CD1c-positive myeloid dendritic cell (primary cell): Measurements from ENCODE around the gene SPDEF.

ENCODE experiments used
- DNase-seq: peaks from one replicate; pipeline ENCODE4 v3.0.0-alpha.2; 2016; ENCODE audit errors: extremely low spot score

SPDEF gene

GRCh38 chr6:34583861-34584604 lies 27.9 kb upstream of the SPDEF start:
- no peak for DNase-seq

DNA sequence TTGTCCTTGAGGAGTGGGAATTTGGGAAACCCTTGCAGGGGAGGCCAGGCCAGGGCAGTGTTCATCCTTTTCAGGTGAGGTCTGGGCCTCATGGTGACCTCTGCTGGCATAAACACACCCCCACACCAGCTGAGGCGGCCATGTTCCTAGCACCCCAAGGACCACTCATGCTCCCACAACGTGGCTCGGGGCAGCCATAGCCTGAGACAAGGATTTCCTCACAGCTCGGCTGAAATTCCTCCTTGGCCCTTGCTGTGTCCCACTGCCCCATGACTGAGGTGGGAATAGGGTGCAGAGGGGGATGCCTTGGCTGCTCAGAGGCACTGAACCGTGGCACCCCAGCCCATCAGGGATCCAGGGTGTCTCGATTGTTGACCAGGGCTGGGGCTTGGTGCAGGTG lies 27.3 kb upstream of the SPDEF start:
- DNase-seq = no peak

- DNase-seq = no peak
Measured at GRCh38 chr6:34581561-34581920, 25.4 kb upstream of the SPDEF start.

GRCh38 chr6:34580707-34581560 lies 24.8 kb upstream of the SPDEF start:
- DNase-seq = no peak

DNA sequence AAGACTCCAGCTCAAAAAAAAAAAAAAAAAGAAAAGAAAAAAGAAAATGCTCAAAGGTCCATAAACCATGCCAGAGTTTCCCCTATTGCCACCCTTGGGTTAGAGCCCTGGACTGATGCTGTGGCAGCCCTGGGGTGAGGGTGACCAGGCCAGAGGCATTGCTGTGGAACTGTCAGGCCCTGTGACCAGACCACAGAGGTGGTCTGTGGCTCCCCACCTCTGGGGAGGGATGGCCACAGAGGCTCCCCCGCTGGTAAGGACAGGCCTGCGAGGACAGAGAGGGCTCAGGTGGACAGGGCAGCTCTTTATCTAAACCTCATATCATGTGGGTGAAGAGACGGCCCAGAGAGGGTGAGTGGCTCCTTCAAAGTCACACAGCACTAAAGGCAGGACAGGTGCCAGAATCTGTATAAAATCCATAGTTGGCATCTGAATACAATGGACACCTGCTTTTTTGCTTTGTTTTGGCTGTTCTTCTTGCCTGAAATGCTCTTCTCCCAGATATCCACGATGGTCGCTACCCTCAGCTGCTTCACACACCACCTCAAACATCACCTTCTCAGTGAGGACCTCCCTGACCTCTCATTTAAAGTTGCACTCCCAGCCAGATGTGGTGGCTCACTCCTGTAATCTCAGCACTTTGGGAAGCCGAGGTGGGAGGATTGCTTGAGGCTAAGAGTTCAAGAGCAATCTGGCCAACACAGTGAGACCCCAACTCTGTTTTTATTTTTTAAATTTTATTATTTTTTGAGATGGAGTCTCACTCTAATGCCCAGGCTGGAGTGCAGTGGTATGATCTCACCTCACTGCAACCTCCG lies 22.5 kb upstream of the SPDEF start:
- no peak for DNase-seq

DNA sequence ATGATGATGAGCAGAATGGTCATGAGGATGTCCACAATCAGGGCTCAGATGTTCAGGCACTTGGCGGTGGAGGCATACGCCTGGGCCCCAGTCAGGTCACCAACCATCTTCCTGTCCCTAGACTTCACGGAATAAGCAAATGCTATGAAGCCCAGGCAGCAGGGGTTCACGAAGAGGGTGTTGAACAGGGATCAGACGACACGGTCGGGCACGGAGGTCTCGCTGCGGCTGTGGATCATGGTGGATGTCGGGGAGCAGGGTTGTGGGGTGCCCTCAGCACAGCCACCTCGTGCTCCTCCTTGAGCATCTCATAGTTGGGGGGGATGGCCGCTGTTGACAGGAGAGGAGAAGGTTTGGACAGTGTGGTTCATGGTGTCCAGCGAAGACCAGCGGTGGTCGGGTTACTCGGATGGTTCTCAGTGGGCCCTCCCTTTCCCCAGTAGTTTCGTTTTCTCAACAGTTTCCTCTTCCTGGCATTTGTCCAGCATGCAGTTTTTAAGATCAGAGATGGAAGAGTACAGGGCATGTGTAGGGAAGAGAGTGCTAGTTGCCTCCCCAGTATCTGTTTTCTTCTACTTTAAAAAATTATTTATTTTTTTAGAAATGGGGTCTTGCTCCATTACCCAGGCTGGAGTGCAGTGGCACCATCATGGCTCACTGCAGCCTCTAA lies 20.3 kb upstream of the SPDEF start:
- DNase-seq = no peak

GRCh38 chr6:34575326-34575725 lies 19.2 kb upstream of the SPDEF start:
- DNase-seq = no peak

- DNase-seq = no peak
Measured at GRCh38 chr6:34574647-34575293, 18.6 kb upstream of the SPDEF start.

GRCh38 chr6:34573567-34574183 lies 17.5 kb upstream of the SPDEF start:
- no peak for DNase-seq

DNA sequence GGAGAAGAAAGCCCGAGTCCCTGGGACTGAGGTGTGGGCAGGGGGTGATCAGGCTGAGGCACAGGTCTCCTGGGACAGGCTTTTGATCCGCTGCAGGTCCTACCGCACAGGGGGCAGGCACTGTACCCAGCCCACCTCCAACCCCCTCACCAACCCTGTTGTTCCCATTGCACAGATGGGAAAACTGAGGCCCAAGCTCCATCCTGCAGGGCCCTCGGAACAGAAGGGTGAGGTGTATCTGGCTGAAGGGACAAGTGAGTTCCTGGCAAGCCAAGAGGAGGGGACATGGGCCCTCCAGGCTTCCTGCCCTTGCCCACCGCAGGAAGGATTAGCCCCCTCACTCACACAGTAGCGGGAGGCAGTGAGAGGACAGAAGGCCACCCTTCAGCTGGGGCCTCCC lies 16.5 kb upstream of the SPDEF start:
- no peak for DNase-seq

DNA sequence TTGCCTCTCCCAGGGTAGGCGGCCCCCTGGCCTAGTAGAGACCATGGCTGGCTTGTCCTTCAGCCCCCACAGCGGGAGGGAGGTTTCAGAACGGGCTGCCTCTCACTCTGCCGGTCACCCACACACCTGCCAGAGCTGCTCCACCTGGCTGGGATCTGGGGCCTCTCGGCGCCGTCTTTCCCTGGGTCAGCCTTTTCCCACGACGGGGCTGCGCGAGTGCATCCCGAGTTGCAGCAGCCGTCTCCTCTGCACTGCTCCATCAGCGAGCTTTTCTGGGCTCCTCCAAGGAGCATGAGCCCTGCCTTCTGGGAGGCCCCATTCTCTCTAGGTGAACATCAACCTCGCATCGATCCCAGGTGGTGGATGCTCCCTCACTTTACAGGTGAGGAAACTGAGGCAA lies 15.9 kb upstream of the SPDEF start:
- DNase-seq = no peak

DNA sequence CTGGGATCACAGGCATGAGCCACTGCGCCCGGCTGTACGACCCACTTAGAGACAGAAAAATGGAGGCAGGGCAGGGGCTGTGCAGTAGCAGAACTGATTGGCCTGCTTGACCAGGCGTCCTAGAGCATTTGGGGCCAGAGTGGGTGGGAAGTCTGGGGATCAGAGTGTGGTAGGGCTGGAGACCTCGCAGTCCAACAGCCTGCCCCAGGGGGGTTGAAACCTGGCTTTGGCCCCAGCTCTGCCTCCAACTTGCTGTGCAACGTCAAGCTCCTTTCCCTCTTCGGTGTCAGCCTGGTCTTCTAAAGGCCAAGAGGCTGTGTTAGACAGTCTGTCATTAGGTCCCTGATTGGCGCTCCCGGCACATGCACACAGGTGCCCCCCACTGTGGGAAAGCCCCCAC lies 15.3 kb upstream of the SPDEF start:
- DNase-seq = no peak

DNA sequence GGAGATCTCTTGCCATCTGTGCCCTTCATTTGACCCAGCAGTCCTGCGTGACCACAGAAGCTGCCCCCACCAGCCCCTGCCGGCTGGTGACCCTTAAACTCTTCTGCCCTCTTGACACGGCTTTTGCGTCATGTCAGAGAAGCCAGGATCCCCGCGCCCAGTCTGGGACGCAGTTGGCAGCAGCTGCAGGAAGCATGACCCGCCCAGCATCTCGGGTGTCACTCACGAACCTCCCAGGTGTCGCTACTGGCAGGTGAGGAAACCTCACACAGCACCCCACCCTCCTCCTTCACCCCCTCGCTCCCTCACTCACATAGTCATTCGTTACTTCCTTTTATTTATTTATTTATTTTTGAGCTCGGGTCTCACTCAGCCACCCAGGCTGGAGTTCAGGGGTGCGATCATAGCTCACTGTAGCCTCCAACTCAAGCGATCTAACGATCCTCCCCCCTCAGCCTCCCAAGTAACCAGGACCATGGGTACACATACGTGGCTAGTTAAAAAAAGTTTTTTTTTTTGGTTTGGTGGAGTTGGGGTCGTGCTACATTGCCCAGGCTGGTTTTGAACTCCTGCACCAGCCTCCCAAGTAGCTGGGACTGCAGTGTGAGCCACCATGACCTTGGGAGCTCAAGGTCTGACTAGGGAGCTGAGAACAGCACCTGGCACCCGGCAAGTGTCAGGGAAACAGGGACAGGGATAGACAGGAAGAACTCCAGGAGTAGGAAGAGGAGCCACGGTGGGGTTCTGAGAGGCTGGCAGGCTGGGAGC lies 14.1 kb upstream of the SPDEF start:
- DNase-seq = no peak

DNA sequence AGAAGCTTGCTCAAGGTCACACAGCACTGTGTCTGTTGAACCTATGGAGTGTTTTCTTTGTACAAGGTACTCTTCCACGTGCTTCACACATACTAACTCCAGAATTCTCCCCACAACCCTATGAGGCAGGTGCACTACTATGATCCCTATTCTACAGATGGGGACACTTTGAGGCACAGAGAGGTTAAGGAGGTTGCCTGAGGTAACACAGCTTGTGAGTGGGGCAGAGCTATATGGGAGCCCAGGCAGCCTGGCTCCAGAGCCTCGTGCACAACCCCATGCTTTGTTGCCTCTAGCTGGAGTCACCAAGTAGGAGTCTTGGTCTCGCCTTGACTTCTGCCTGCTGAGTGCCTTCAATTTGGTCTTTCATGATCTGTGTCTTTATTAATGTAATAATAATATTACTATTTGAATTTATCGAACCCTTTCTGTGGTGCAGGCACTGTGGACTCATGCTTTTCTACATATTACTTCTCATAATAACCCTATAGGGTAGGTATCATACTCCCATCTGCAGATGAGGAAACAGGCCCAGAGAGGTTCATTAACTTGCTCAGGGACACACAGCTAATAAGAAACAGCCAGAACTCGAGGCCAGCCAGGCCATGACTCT lies 13.3 kb upstream of the SPDEF start:
- DNase-seq = no peak

DNA sequence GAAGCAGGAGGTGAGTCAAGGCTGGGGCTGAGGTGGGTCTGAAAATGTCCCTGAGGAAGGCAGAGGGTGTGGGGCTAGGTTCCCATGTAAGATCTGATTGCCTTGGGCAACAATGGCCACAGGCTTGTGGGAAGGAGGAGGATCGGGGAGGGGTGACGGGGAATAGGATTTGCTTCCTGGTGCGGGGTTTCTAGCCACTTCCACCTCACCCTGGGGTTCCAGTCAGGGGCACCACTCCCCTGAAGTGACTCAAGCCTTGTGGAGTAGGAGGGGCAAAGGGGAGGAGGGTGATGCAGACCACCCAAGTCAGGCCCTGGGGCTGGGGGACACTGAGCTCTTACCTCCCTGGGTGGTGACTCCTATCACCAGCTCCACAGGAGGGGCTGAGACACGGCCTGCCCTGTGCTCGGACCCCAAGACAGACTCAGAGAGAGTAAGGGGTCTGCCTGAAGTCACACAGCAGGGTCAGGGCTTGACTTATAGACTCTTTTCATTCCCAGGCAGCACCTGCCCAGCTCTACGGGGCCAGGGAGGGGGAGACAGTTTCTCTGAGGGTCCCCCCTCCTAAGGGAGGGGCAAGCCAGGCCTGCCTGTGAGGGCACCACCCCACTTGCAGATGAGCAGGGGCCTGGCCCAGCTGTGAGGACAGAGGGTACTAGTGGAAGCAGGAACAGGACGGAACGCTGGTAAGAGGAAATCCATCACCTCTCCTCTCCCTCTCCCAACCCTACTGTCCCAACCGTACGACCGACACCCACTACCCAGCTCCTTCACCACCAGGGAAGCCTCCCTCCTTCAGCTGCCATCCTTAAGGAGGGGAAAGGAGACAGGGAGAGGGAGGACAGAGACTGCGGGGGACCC lies 12.4 kb upstream of the SPDEF start:
- no peak for DNase-seq

- DNase-seq = no peak
Measured at GRCh38 chr6:34566830-34567546, 10.9 kb upstream of the SPDEF start.

- DNase-seq = no peak
Measured at GRCh38 chr6:34565722-34566137, 9.6 kb upstream of the SPDEF start.

GRCh38 chr6:34564181-34564580 lies 8.1 kb upstream of the SPDEF start:
- DNase-seq = no peak
